GM10266 (cell line): ENCODE results near the gene EOMES.

Experiments used
- DNase-seq: peaks from one replicate; pipeline ENCODE4 v3.0.0; 2012; ENCODE audit errors: extremely low spot score
- TF ChIP-seq, protein P1 (sequence below): IDR thresholded peaks from 2 replicates; pipeline ENCODE4 v1.5.1; 2012; ENCODE audit warnings: mild to moderate bottlenecking, low read depth; ENCODE audit not compliant: control insufficient read depth, insufficient read depth; ENCODE audit errors: missing control alignments

Gene EOMES

DNA sequence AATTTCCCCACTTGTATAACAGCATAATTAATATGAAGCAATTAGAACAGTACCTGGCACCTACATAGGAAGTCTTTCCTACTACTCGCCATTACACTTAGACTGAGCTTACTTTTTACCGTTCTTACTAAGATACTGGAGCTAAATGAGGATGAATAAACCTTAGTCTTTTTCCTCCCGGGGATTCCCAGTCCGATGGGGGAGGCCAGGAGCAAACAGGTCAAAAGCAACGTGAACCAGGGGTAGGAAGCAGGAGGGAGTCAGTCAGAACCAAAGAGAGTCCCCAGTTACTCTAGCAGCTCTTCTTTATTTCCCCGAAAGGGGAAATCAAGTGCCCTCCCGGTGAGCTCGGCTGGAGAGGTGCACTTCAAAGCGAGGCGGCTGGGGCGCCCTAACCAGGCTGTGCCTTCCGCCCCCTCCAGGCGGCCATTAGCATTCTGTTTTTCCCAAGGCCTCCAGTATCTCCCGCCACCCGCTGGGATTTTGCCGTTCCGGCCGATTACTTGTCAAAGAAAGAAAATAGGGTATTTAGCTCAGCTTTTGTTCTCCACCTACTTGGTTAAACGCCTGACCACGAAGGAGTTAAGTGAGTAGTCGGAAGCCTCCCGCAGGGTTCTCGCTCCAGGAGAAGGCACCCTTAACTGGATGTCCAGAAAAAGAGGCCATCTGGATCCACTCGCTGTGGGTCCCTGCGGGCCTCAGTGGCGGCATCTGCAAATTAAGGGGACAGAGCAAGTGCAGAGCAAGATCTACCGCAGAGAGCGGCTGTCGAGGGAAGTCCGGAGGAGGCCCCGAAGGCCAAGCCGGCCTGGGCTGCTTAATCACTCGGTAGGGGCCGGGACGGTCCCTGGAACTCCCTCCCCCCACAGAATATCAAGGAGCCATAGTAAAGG is 6.3 kb upstream of the EOMES start:
- TF ChIP-seq, protein P1, sequence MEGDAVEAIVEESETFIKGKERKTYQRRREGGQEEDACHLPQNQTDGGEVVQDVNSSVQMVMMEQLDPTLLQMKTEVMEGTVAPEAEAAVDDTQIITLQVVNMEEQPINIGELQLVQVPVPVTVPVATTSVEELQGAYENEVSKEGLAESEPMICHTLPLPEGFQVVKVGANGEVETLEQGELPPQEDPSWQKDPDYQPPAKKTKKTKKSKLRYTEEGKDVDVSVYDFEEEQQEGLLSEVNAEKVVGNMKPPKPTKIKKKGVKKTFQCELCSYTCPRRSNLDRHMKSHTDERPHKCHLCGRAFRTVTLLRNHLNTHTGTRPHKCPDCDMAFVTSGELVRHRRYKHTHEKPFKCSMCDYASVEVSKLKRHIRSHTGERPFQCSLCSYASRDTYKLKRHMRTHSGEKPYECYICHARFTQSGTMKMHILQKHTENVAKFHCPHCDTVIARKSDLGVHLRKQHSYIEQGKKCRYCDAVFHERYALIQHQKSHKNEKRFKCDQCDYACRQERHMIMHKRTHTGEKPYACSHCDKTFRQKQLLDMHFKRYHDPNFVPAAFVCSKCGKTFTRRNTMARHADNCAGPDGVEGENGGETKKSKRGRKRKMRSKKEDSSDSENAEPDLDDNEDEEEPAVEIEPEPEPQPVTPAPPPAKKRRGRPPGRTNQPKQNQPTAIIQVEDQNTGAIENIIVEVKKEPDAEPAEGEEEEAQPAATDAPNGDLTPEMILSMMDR: no peak
- peak; percentile 27 for DNase-seq

DNA sequence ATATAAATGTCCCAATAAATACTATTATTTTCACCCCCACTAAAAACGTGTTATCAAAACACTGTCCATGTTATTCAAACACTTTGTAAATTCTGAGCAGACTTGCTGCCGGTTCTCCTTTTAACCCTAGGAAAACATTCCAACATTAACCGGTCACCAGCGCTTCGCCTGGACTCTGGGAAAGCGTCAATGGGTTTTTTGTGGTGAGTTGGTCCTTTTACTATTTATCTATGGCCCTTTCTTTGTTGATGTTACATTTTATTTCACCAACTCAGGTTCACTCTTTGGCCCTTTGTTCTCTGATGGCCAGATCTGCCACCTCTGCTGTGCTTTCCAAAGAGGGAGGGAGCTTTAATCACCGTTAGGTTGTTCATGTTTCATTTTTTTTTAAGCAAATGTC is 4.1 kb upstream of the EOMES start:
- DNase-seq: no peak
- TF ChIP-seq, protein P1: no peak

DNA sequence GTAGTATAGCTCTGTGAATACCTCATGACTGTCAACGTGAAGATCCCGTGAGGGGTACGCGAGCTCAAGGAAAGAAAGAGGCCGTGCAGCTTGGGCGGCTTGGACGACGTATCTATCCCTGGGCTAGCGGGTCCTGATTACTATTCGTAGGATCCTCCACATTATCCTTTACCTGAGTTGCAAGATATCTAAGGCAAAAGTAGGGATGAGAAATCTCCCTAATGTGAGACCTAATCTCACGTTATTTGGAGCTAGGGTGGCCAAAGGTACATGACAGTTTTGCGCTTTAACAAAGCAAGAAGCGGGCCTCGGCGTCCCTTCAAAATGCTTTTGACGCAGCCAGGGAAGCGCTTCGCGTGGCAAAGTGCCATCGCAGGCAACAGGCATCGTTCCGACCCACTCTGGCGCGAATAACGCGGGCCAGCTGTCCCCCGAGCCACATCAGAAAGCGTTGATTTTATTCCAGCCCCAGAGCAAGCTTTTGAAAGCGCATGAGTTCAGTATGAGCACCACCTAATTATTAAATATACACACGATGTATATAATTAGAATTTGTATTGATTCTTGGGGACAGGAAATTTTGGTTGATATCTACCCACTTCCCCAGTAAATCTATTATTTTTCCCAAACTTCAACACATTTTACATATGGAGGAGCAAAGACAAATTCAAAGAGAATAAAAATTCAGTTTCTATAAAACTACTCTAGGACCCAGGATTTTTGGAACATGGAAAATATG is 2.5 kb upstream of the EOMES start:
- TF ChIP-seq, protein P1: no peak
- no peak for DNase-seq

DNA sequence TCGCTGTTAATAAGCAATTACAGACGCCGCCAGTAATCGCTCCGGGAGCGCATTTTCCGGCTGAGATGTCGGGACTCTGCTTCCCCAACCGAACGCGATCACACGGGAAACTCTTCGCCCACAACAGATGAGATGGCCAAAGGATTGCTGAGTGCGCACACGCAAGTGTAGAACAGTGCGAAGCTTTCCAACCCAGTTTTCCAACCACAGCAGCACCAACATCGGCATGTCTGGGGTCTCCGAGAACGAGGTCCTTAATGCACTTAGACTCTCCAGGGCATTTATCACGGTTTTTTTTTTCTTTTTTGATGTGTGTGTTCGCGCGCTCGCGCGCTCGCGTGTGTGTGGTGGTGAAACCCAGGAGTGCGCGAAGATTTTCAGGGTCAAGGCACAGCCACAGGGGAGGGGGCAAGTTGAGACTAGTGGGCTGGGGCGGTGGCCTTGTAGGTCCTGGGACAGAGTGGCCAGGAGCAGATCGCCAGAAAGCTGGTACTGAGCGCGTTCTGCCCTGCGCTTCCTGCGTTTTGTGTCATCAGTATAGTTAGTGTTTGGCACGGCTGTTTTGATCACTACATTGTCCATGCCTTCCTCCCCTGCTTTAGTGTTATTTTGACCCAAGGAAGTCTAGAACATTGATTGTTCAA is 1.8 kb upstream of the EOMES start:
- TF ChIP-seq, protein P1: no peak
- no peak for DNase-seq

DNA sequence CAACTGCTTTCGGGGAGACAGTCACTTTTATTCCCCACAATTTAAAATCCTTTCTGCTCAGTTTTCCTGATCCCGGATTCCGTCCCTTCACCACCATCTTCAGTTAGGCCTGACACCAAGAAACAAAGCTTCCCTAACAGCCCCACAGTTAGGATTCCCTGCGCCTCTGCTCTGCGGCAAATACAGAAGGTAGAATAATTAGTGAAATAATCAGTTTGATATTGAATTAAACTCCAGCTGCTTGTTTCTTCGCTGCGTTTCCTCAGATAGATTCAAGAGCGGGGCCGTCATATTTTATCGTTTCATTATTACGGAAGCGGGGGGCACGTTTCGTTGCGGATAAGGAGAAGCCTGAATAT is 1.3 kb upstream of the EOMES start:
- TF ChIP-seq, protein P1: no peak
- DNase-seq: no peak

DNA sequence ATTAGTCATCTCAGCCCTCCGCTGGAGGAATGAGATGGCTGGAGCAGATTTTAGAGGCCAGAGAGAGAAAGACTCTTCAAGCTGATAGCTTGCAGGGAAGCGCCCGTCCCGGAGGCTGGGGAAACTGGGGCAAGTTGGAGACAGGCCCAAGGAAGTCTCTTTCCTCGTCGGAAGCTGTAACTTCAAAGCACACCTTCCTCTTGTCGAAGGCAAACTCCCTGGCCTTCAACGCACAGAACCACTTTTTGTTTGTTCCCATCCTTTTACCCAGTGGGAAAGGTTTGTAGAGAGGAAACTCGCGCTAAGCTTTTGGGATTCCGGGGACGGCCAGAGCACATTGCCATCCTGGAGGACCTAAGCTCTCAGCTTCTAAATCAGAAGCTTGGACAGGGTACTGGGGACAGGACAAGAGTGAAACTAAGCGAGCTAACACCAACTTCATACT is 900 bp upstream of the EOMES start:
- peak; percentile 19 for DNase-seq
- TF ChIP-seq, protein P1: no peak
